Naive B cell (primary cell): ENCODE measurements around the gene RNPEPL1. TPM values are rescaled to one million over a fixed set of nuclear protein-coding genes. Genes with fewer than 3 reads are reported as not detected.
"Not testable (repeated sequence)": the region's sequence is repeated elsewhere in the genome, so short reads cannot be mapped to it uniquely, and the experiment has no call there.

Experiments used
- ATAC-seq, 2 donors: fragments of 150-1000 bp; cut with Tn5 transposase; 2 replicates each; pipeline ENCODE4 v1.10.0; 2021; ENCODE audit warnings: low read depth in 2 of 2, mild to moderate bottlenecking in 2 of 2, moderate library complexity in 2 of 2
- DNase-seq: peaks from one replicate; pipeline ENCODE4 v3.0.0; 2022
- H3K27ac Mint-ChIP-seq, 6 donors: one replicate each; pipeline ENCODE4 v1.8.0; 2020 to 2022; ENCODE audit warnings: mild to moderate bottlenecking in 6 of 6, mixed read lengths in 6 of 6, moderate library complexity in 5 of 6, inconsistent platforms in 2 of 6
- H3K27me3 Mint-ChIP-seq, 3 donors: one replicate each; pipeline ENCODE4 v1.8.0; 2021 to 2022; ENCODE audit warnings: mixed read lengths in 3 of 3, mild to moderate bottlenecking in 1 of 3
- H3K36me3 Mint-ChIP-seq, 2 donors: one replicate each; pipeline ENCODE4 v1.8.0; 2020 to 2022; ENCODE audit warnings: mixed read lengths in 2 of 2, inconsistent platforms in 1 of 2, mild to moderate bottlenecking in 1 of 2
- H3K4me1 Mint-ChIP-seq, 3 donors: one replicate each; pipeline ENCODE4 v1.8.0; 2020 to 2022; ENCODE audit warnings: mixed read lengths in 3 of 3, inconsistent platforms in 1 of 3, mild to moderate bottlenecking in 1 of 3, moderate library complexity in 1 of 3
- H3K4me3 Mint-ChIP-seq, 8 donors: one replicate each; pipeline ENCODE4 v1.8.0; 2020 to 2022; ENCODE audit warnings: mild to moderate bottlenecking in 8 of 8, mixed read lengths in 8 of 8, moderate library complexity in 8 of 8, inconsistent platforms in 2 of 8
- H3K9me3 Mint-ChIP-seq, 7 donors: one replicate each; pipeline ENCODE4 v1.8.0; 2020 to 2022; ENCODE audit warnings: mixed read lengths in 7 of 7, mild to moderate bottlenecking in 5 of 7, inconsistent platforms in 2 of 7, moderate library complexity in 1 of 7
- polyA plus RNA-seq, 6 donors: library from polyadenylated mRNA; unstranded; fragments of 300-500 nt; fragmentation: Illumina TruSeq; gene quantifications; one replicate each; pipeline ENCODE4 v1.2.3, GENCODE V29; 2021; ENCODE audit warnings: low read depth in 6 of 6

The RNPEPL1 gene, protein sequence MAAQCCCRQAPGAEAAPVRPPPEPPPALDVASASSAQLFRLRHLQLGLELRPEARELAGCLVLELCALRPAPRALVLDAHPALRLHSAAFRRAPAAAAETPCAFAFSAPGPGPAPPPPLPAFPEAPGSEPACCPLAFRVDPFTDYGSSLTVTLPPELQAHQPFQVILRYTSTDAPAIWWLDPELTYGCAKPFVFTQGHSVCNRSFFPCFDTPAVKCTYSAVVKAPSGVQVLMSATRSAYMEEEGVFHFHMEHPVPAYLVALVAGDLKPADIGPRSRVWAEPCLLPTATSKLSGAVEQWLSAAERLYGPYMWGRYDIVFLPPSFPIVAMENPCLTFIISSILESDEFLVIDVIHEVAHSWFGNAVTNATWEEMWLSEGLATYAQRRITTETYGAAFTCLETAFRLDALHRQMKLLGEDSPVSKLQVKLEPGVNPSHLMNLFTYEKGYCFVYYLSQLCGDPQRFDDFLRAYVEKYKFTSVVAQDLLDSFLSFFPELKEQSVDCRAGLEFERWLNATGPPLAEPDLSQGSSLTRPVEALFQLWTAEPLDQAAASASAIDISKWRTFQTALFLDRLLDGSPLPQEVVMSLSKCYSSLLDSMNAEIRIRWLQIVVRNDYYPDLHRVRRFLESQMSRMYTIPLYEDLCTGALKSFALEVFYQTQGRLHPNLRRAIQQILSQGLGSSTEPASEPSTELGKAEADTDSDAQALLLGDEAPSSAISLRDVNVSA
- 10 to 100 TPM; 15.6 to 44.3 (median 28.3) TPM for polyA plus RNA-seq

DNA sequence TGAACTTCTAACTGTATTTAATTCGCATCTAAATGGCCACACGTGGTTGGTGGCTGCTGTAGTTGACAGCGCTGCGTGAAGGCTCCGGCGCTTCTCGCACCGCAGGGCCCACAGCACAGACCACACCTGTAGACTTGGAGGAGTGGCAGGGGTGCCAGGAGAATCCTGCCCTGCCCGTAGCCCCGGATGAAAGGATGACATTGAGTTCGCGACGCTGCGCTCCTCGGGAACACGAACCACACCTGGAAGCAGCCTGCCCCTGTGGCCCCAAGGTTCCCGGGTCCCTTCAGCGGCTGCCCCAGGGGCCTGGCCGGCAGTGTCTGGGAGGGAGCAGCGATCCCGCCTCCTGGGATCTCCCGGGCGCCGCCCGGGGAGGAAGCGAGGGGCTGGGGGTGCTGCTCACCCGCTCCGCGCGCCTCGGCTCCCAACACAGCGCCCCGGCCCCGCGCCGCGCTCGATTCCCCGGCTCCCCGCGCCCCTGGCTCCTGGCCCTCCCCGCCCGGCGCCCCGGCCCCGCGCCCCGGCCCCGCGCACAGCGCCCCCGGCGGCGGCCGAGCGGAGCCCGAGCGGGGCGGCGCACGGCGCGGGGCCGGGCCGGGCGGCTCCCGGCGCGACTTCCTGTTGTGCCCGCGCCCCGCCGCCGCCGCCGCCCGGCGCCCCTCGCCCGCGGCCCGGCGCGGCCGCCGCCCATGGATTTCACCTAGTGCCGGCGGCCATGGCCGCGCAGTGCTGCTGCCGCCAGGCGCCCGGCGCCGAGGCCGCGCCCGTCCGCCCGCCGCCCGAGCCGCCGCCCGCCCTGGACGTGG lies at the start of gene RNPEPL1:
RNPEPL1 (plus strand) TSS at position 613 of the 806 bp plus-strand sequence; CDS start at position 716, 103 bp downstream.
- no peaks in the 10 kb centered on the region for H3K27me3 Mint-ChIP-seq
- H3K9me3 Mint-ChIP-seq, result no peaks in the 10 kb centered on the region
- peak; percentile 67 for DNase-seq
- H3K36me3 Mint-ChIP-seq, result no peaks in the 10 kb centered on the region
- peaks cover 54 to 71% (median 68%) of the 10 kb centered on the region in 3 donors for H3K4me1 Mint-ChIP-seq
- H3K4me3 Mint-ChIP-seq, result peak within 1 kb of the TSS; percentile 82 to 94 (median 90)
- peak within 1 kb of the TSS; percentile 80 to 96 (median 92) for H3K27ac Mint-ChIP-seq
- peak; percentile 50 to 53 for ATAC-seq

DNA sequence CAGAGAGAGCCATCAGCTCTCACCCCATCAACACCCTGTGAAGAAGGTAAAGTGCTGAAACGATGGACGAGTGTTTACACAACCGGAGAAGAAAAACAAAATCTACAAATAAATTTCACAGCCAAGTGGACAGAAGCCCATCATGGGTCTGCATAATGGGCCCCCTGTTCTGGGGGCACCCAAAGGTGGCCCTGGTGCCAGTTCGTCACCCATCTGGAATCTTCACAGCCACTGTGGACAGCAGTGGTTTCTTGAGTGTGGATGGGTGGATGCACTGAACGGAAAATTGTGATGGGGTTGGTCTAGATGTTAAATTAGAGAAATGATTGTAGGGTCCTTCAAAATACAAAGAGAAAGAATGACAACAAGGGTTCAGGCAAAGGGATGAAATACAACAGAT lies 49.3 kb upstream of the RNPEPL1 start:
- ATAC-seq (no peak), DNase-seq (no peak)
- H3K9me3 Mint-ChIP-seq, result peaks cover 0 to 11% (median 6%) of the 10 kb centered on the region in 7 donors
- peaks cover 16 to 28% of the 10 kb centered on the region in 2 donors for H3K36me3 Mint-ChIP-seq
- no peak overlapping the region for H3K27ac Mint-ChIP-seq
- H3K4me1 Mint-ChIP-seq, result peaks cover 4 to 13% (median 11%) of the 10 kb centered on the region in 3 donors
- peaks cover 0 to 7% (median 0%) of the 10 kb centered on the region in 3 donors for H3K27me3 Mint-ChIP-seq
- no peak overlapping the region for H3K4me3 Mint-ChIP-seq

DNA sequence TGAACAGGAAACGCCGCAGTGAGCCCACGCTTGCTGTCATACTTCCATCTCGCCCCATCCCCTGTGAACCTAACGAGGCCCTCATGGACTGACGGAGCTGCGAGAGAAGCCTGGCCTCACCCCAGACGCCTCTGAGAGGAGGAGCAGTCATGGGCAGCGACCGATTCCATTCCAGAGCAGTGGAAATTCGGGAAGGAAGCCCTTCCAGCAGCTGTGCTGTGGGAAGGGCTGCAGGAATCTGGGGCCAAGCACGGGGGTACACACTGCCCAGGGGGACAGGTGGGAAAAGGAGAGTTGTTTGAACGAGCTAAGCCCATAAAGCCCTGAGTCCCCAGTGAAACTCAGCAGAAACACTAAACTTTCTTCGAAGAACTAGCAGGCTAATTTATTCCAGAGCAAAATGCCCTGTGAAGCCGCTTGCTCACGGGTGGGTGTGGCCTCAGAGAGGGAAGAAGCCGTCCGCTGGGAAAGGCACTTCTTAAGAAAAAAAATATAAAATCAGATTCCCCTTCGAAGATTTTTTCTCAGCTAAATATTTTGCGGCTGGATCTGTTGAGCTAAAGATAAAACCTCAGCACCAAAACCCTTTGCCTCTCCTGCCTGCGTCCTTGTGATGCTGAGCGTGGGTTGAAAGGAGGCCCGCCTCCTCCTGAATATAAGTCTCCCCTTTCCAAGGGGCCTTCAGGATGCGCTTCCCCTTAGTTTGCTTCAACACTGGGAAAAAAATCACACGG lies 48.7 kb upstream of the RNPEPL1 start:
- ATAC-seq (no peak), DNase-seq (no peak)
- peaks cover 0 to 8% (median 6%) of the 10 kb centered on the region in 3 donors for H3K4me1 Mint-ChIP-seq
- H3K27me3 Mint-ChIP-seq, result peaks cover 0 to 7% (median 0%) of the 10 kb centered on the region in 3 donors
- no peak overlapping the region for H3K4me3 Mint-ChIP-seq
- peaks cover 22 to 30% of the 10 kb centered on the region in 2 donors for H3K36me3 Mint-ChIP-seq
- peak overlapping the region in 1 of 6 donors; percentile 86 for H3K27ac Mint-ChIP-seq
- peaks cover 1 to 15% (median 6%) of the 10 kb centered on the region in 7 donors for H3K9me3 Mint-ChIP-seq

DNA sequence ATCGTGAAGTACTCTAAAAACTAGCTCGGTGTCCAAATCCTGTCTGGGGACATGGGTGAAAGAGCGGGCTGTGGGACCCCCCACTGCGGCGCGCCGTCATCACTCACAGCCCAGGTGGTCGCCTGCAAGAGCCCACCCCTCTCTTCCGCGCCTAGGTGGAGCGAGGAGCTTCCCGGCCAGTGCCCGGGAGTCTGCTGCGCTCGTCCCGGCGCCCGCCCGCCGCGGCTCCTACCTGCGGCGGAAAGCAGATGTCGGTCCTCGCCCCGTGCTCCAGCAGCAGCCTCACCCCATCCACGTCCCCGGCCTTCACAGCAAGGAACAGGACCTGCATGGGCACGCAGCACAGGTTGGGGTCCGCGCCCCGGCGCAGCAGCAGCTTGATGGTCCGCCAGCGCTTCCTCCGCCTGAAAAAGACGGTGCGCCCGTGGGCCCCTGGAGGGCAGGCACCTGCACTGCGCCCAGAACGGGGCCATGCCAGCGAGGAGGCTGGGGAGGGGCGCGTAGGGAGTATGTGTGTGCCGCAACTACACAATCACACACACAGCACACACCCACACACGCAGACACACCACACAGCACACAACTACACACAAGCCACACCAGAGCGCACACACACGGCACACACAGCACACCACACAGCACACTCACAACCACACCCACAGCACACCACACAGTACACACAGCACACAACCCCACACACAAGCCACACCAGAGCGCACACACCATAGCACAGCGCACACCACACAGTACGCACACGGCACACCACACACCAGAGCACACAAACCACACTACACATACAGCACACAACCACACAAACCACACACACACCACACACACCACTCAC lies 47.9 kb upstream of the RNPEPL1 start:
- Mint-ChIP-seq H3K4me1 (peaks cover 0 to 13% (median 10%) of the 10 kb centered on the region in 3 donors), H3K27me3 (peaks cover 0 to 7% (median 0%) of the 10 kb centered on the region in 3 donors), H3K4me3 (no peak overlapping the region), H3K27ac (peak overlapping the region in 2 of 6 donors; percentile 70 to 86), H3K36me3 (peaks cover 28 to 37% of the 10 kb centered on the region in 2 donors), H3K9me3 (peaks cover 1 to 22% (median 6%) of the 10 kb centered on the region in 7 donors)
- ATAC-seq (no peak), DNase-seq (no peak)

DNA sequence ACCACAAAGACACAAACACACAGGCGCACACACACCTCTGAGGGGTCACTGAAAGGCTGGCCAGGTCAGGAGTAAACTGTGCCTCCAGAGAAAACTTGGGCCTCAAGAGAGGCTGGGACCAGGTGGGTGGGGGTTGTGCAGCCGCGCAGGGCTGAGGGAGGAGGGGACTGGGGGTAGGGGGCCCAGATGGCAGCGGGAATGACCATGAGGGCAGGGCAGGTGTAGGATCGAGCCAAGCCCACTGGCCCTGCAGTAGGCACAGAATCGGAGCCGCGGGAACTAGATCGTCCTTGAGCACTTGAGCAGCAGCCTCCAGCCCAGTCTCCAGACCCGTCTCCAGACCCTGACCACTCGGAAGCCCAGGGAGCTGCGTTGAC lies 47.3 kb upstream of the RNPEPL1 start:
- H3K9me3 Mint-ChIP-seq, result peaks cover 3 to 22% (median 6%) of the 10 kb centered on the region in 7 donors
- H3K36me3 Mint-ChIP-seq, result peaks cover 28 to 41% of the 10 kb centered on the region in 2 donors
- H3K4me3 Mint-ChIP-seq, result no peak overlapping the region
- no peak for ATAC-seq
- peak overlapping the region in 2 of 6 donors; percentile 28 to 70 for H3K27ac Mint-ChIP-seq
- peaks cover 0 to 7% (median 0%) of the 10 kb centered on the region in 3 donors for H3K27me3 Mint-ChIP-seq
- peaks cover 0 to 13% (median 13%) of the 10 kb centered on the region in 3 donors for H3K4me1 Mint-ChIP-seq
- no peak for DNase-seq

DNA sequence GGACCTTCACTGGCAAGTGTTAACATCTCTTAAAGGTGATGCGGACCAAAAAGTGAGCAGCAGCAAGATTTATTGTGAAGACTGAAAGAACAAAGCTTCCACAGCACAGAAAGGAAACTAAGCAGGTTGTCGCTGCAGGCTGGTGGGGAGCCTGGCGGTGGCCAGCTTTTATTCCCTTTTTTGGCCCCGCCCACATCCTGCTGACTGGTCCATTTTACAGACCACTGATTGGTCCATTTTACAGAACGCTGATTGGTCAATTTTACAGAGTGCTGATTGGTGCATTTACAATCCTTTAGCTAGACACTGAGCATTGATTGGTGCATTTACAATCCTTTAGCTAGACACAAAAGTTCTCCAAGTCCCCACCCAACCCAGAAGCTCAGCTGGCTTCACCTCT lies 46.4 kb upstream of the RNPEPL1 start:
- H3K4me3 Mint-ChIP-seq, ATAC-seq, H3K27ac Mint-ChIP-seq, DNase-seq, H3K27me3 Mint-ChIP-seq: not testable (repeated sequence)
- H3K36me3 Mint-ChIP-seq, result peaks cover 29 to 45% of the 10 kb centered on the region in 2 donors
- H3K9me3 Mint-ChIP-seq, result peaks cover 3 to 22% (median 6%) of the 10 kb centered on the region in 7 donors
- H3K4me1 Mint-ChIP-seq, result peaks cover 0 to 17% (median 13%) of the 10 kb centered on the region in 3 donors

DNA sequence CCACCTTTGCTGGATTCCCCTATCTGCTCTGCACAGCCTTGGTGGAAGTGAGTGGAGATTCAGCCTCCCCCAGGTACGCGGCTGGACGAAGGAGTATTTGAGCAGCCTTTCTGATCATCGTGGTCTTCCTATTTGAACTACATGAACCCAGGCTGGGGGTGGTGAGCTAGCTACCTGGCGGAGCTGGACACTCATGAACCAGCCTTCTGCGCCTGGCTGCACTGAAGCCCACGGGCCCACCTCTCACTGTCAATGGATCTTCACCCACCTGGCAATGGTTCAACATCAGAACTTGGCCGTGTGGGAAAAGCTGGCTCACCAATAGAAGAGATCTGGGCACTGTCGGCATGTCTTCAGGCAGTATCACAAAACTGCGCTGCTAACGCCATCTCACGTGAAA lies 45.9 kb upstream of the RNPEPL1 start:
- DNase-seq (no peak), ATAC-seq (no peak)
- Mint-ChIP-seq H3K9me3 (peaks cover 4 to 23% (median 11%) of the 10 kb centered on the region in 7 donors), H3K4me1 (peaks cover 0 to 18% (median 18%) of the 10 kb centered on the region in 3 donors), H3K27me3 (peaks cover 0 to 7% (median 0%) of the 10 kb centered on the region in 3 donors), H3K36me3 (peaks cover 34 to 51% of the 10 kb centered on the region in 2 donors), H3K4me3 (no peak overlapping the region), H3K27ac (no peak overlapping the region)

DNA sequence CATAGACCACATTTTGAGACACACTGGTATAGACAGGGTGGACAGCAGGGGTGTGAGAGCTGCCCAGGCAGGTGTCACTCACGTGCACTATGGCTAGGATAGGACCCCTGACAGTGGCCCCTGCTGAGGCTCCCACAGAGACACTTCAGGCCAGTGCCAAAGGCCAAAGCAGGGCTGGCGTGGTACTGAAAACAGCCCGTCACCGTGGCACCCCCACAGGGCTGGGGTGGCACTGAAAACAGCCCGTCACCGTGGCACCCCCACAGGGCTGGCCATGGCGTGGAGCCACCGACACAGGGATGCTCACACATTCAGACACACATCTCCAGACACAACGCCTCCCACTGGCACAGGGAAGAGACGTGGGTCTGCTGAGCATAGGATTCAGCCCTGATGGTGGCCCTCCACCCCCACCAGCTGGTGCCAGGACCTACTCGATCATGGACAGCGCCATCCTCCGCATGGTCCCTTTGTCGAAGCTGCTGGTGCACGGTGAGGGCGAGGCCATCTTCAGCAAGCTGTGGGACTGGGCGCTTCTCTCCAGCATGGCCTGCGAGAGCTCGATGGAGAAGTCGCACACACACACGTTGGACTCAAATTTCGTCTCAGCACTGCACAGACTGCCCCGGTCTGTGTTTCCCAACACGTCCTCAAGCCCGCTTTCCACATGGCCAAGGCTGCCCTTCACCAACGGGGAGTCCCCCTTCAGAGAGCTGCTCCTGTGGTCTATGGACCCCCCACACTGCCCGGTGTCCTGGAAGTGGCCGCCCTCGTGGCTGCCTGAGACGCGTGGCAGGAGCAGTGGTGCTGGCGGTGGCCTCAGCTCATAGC lies 44.6 kb upstream of the RNPEPL1 start:
- Mint-ChIP-seq H3K27me3 (peaks cover 0 to 7% (median 0%) of the 10 kb centered on the region in 3 donors), H3K9me3 (peaks cover 4 to 23% (median 14%) of the 10 kb centered on the region in 7 donors), H3K4me1 (peaks cover 0 to 25% (median 19%) of the 10 kb centered on the region in 3 donors), H3K4me3 (no peak overlapping the region), H3K36me3 (peaks cover 38 to 58% of the 10 kb centered on the region in 2 donors), H3K27ac (peak overlapping the region in 1 of 6 donors; percentile 44)
- ATAC-seq, result no peak
- DNase-seq, result no peak

DNA sequence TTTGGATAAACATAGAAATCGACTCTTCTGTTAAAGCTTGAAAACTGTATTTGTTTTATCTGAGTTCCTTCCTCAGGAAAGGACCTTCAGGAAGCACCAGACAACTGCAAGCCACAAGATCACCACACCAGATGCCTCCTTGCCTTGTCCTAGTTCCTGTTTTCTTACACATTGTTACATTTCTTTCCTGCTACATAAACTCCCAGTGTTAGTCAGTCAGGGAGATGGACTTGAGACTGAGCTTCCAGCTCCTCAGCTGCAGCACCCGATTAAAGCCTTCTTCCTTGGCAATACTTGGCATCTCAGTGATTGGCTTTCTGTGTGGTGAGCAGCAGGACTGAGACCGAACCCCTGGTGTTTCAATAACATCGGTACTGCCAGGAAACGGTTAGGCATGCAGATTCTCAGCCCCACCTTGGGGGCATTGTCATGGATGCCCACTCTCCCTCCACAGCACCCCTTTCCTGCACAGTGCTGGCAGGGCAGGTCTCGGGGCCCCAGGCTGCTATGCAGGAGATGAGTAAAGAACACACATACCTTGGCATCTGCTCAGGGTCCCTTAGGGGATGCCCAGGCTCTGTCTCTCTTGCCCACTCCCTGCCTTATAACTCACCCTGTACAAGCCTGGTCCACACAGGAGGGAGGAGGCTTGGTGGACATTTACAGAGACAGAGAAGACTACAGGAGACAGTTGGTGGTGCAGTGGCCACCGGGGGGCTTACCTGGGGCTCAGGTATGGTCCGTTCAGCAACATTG lies 43.1 kb upstream of the RNPEPL1 start:
- Mint-ChIP-seq H3K9me3 (peaks cover 4 to 27% (median 18%) of the 10 kb centered on the region in 7 donors), H3K4me1 (peaks cover 7 to 27% (median 19%) of the 10 kb centered on the region in 3 donors), H3K27ac (peak overlapping the region in 2 of 6 donors; percentile 28 to 88), H3K27me3 (peaks cover 0 to 7% (median 0%) of the 10 kb centered on the region in 3 donors), H3K4me3 (no peak overlapping the region), H3K36me3 (peaks cover 38 to 67% of the 10 kb centered on the region in 2 donors)
- no peak for ATAC-seq
- no peak for DNase-seq

DNA sequence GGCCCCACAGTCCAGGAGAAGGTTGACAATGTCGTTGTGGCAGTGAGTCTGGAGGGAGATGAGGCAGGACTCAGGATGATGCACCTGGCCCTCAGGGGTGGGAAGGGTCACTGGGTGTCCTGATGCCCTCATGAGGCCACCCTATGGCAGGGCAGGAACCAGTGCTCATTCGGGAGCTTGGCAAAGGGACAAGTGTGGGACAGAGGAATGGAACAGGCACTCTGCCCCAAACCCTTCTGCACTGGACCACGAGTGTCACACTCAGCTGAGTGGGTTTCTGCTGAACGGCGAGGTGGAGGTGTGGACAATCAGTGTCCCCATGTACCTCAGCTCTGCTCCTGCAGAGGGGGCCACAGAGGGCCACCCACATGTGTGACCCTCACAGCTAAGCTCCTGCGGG lies 42.5 kb upstream of the RNPEPL1 start:
- H3K9me3 Mint-ChIP-seq, result peaks cover 4 to 24% (median 15%) of the 10 kb centered on the region in 7 donors
- peaks cover 7 to 24% (median 16%) of the 10 kb centered on the region in 3 donors for H3K4me1 Mint-ChIP-seq
- peaks cover 38 to 67% of the 10 kb centered on the region in 2 donors for H3K36me3 Mint-ChIP-seq
- H3K27me3 Mint-ChIP-seq, result peaks cover 0 to 2% (median 0%) of the 10 kb centered on the region in 3 donors
- no peak for ATAC-seq
- no peak for DNase-seq
- H3K27ac Mint-ChIP-seq, result no peak overlapping the region
- H3K4me3 Mint-ChIP-seq, result no peak overlapping the region
